GM19397 (cell line): ENCODE data around the gene PODN.

Experiments
- ATAC-seq: cut with Tn5 transposase; IDR thresholded peaks from one replicate; pipeline ENCODE4 v1.9.1; 2021; ENCODE audit warnings: mild to moderate bottlenecking, moderate library complexity; ENCODE audit not compliant: unreplicated experiment

The PODN gene

GRCh38 chr1:53061859-53062707 is at the start of gene PODN:
TSS of gene PODN (plus strand) at chr1:53062213. CDS start at chr1:53069856, 7,643 bp downstream.
- no peak for ATAC-seq

GRCh38 chr1:53014791-53015507 is 47.1 kb upstream of the PODN start:
- peak; percentile 91 for ATAC-seq

GRCh38 chr1:53015508-53015860 is 46.5 kb upstream of the PODN start:
- no peak for ATAC-seq

GRCh38 chr1:53016705-53017104 is 45.3 kb upstream of the PODN start:
- ATAC-seq = no peak

- ATAC-seq = no peak
Observed at GRCh38 chr1:53020588-53020987, 41.4 kb upstream of the PODN start.

GRCh38 chr1:53022179-53022578 is 39.8 kb upstream of the PODN start:
- no peak for ATAC-seq

GRCh38 chr1:53023546-53023945 is 38.5 kb upstream of the PODN start:
- ATAC-seq = no peak

GRCh38 chr1:53024117-53024516 is 37.9 kb upstream of the PODN start:
- no peak for ATAC-seq

- no peak for ATAC-seq
Observed at GRCh38 chr1:53025034-53025768, 36.8 kb upstream of the PODN start.

- no peak for ATAC-seq
Observed at GRCh38 chr1:53025769-53026112, 36.3 kb upstream of the PODN start.

- ATAC-seq = no peak
Observed at GRCh38 chr1:53026254-53026653, 35.8 kb upstream of the PODN start.

- no peak for ATAC-seq
Observed at GRCh38 chr1:53031732-53032131, 30.3 kb upstream of the PODN start.

GRCh38 chr1:53037159-53037558 is 24.9 kb upstream of the PODN start:
- ATAC-seq = no peak

GRCh38 chr1:53038566-53038965 is 23.4 kb upstream of the PODN start:
- ATAC-seq = no peak

- ATAC-seq = no peak
Observed at GRCh38 chr1:53043271-53043670, 18.7 kb upstream of the PODN start.

GRCh38 chr1:53044926-53045325 is 17.1 kb upstream of the PODN start:
- no peak for ATAC-seq

- ATAC-seq = no peak
Observed at GRCh38 chr1:53046930-53047329, 15.1 kb upstream of the PODN start.

- ATAC-seq = no peak
Observed at GRCh38 chr1:53047737-53048736, 14.0 kb upstream of the PODN start.

GRCh38 chr1:53048960-53049573 is 12.9 kb upstream of the PODN start:
- ATAC-seq = no peak

- no peak for ATAC-seq
Observed at GRCh38 chr1:53049574-53049967, 12.4 kb upstream of the PODN start.
